Activated CD8-positive, alpha-beta T cell treated with anti-CD3 and anti-CD28 coated beads for 36 hours (primary cell): ENCODE measurements around the gene PLK2. TPM values are rescaled to one million over a fixed set of nuclear protein-coding genes. Genes with fewer than 3 reads are reported as not detected.

Source experiments
- ATAC-seq: fragments of 200-7000 bp; cut with Tn5 transposase; one replicate; pipeline ENCODE4 v1.10.0; 2021; ENCODE audit warnings: mild to moderate bottlenecking, moderate library complexity
- CTCF ChIA-PET: fragments of 350-600 bp; sonication (Branson Sonifier 250); formaldehyde crosslinking; loops from one replicate; lab custom pipeline; 2021; ENCODE audit warnings: antibody characterized with exemption; lab: Charles Lee
- POLR2A ChIA-PET: fragments of 350-600 bp; sonication (Branson Sonifier 250); formaldehyde crosslinking; loops from one replicate; lab custom pipeline; 2021; ENCODE audit warnings: antibody characterized with exemption; lab: Charles Lee
- DNase-seq: peaks from one replicate; pipeline ENCODE4 v3.0.0-alpha.2; 2020
- H3K27ac Mint-ChIP-seq: one replicate; pipeline ENCODE4 v1.8.0; 2021; ENCODE audit warnings: mild to moderate bottlenecking, mixed read lengths
- H3K27me3 Mint-ChIP-seq: one replicate; pipeline ENCODE4 v1.8.0; 2021; ENCODE audit warnings: mixed read lengths
- H3K36me3 Mint-ChIP-seq: one replicate; pipeline ENCODE4 v1.8.0; 2021; ENCODE audit warnings: low read depth, mixed read lengths
- H3K4me1 Mint-ChIP-seq: one replicate; pipeline ENCODE4 v1.8.0; 2021; ENCODE audit warnings: low read depth, mixed read lengths
- H3K4me3 Mint-ChIP-seq: one replicate; pipeline ENCODE4 v1.8.0; 2021; ENCODE audit warnings: mild to moderate bottlenecking, moderate library complexity, mixed read lengths
- H3K9me3 Mint-ChIP-seq: one replicate; pipeline ENCODE4 v1.8.0; 2021; ENCODE audit warnings: mixed read lengths
- intact Hi-C: fragments of 100-400 bp; cut with micrococcal nuclease; formaldehyde crosslinking; loops from one replicate; pipeline ENCODE4 v1.10.0; 2022
- total RNA-seq, 2 experiments: library from RNA; stranded (reverse); gene quantifications; one replicate each; pipeline ENCODE4 v1.2.3, GENCODE V29; 2021
- TF ChIP-seq, protein P1 (sequence below): fragments of 200-600 bp; IDR thresholded peaks from one replicate; pipeline ENCODE4 v1.8.0; 2022; ENCODE audit warnings: antibody characterized with exemption, mild to moderate bottlenecking

Gene PLK2
- total RNA-seq, 2 experiments from 2014 or later = 3.1 to 4.0 TPM

DNA sequence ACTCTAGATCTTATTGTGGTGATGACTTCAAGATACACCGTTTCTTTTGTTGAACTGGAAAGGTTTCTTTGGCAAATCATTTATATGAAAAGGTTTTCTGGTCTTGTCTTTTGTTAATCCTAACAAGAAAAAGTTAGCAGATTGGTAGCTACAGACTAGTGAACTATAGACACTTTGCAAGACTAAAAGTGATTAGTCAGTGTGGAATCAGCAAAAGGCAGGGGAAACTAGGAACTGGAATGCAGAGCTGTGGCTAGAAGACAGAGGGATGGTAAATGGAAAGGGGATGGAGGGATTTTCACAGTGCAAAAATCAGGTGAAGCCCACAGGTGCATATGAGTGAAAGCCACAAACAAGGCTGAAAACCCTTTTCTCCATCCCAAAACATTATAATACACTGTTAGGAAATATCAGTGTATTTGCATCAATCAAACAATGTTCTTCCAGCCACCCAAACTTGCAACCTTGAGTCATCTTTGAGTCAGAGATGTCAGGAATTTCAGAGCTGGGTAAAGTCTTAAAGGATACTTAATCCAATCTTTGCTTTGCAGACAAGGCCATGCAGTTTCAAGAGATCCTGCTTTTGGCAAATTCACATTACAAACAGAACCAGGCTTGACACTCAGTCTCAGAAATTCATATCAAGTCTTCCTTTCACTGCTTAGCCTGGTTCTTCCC, 52.7 kb downstream of the PLK2 start:
- H3K9me3 Mint-ChIP-seq = no peaks in the 10 kb centered on the region
- ATAC-seq = no peak
- ChIA-PET POLR2A (no interaction called here), CTCF (no interaction called here)
- no peak overlapping the region for H3K27ac Mint-ChIP-seq
- TF ChIP-seq, protein P1, sequence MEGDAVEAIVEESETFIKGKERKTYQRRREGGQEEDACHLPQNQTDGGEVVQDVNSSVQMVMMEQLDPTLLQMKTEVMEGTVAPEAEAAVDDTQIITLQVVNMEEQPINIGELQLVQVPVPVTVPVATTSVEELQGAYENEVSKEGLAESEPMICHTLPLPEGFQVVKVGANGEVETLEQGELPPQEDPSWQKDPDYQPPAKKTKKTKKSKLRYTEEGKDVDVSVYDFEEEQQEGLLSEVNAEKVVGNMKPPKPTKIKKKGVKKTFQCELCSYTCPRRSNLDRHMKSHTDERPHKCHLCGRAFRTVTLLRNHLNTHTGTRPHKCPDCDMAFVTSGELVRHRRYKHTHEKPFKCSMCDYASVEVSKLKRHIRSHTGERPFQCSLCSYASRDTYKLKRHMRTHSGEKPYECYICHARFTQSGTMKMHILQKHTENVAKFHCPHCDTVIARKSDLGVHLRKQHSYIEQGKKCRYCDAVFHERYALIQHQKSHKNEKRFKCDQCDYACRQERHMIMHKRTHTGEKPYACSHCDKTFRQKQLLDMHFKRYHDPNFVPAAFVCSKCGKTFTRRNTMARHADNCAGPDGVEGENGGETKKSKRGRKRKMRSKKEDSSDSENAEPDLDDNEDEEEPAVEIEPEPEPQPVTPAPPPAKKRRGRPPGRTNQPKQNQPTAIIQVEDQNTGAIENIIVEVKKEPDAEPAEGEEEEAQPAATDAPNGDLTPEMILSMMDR = no peak
- H3K27me3 Mint-ChIP-seq = peaks cover 15% of the 10 kb centered on the region
- H3K4me3 Mint-ChIP-seq = no peak overlapping the region
- DNase-seq = no peak
- no peaks in the 10 kb centered on the region for H3K36me3 Mint-ChIP-seq
- no peaks in the 10 kb centered on the region for H3K4me1 Mint-ChIP-seq
- intact Hi-C loops = no loop called here

DNA sequence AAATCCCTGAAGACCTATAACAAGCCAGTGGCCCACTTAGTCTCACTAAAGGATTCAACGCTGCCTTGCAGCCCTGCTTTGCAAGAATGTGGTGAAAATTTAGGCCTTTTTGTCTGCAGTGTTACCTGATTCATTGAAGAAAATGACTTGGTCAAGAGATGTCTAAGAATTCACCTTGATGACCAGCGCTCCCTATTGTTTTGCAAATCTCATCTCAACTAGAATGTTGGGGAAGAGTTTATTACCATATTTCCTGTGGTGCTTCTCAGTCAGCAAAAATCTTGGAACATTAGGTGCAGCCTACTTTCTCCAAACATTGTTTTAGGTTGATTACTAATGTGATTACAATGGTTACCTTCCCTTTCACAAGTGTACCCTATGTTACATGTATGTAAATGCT, 53.5 kb downstream of the PLK2 start:
- no peak for DNase-seq
- Mint-ChIP-seq H3K27ac (no peak overlapping the region), H3K27me3 (peaks cover 15% of the 10 kb centered on the region), H3K4me3 (no peak overlapping the region), H3K4me1 (no peaks in the 10 kb centered on the region), H3K9me3 (no peaks in the 10 kb centered on the region), H3K36me3 (no peaks in the 10 kb centered on the region)
- intact Hi-C loops = no loop called here
- POLR2A ChIA-PET = no interaction called here
- ATAC-seq = no peak
- TF ChIP-seq, protein P1 = no peak
- CTCF ChIA-PET = no interaction called here

DNA sequence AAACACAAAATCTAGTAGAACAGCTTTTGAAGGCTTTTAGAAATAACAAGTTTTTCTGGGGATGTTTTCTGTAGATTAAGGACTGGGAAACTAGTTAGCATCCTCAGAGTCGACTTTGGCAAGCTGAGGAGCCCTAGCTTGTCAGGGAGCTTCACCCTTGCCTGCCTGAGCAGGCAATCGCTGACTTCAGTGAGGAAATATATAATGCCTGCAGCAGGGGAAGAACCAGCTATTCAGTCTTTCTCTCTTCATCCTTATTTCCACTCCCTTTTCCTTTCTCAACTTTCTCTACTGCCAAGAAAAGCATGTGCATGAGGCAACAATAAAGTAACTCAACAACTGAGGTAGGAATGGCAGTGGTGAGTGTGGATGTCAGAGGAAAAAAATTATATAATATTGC, 54.7 kb downstream of the PLK2 start:
- no peak for DNase-seq
- no peak overlapping the region for H3K4me3 Mint-ChIP-seq
- CTCF ChIA-PET = no interaction called here
- H3K27ac Mint-ChIP-seq = no peak overlapping the region
- H3K9me3 Mint-ChIP-seq = no peaks in the 10 kb centered on the region
- intact Hi-C loops = no loop called here
- H3K4me1 Mint-ChIP-seq = no peaks in the 10 kb centered on the region
- POLR2A ChIA-PET = no interaction called here
- no peak for ATAC-seq
- TF ChIP-seq, protein P1 = no peak
- no peaks in the 10 kb centered on the region for H3K36me3 Mint-ChIP-seq
- peaks cover 14% of the 10 kb centered on the region for H3K27me3 Mint-ChIP-seq

DNA sequence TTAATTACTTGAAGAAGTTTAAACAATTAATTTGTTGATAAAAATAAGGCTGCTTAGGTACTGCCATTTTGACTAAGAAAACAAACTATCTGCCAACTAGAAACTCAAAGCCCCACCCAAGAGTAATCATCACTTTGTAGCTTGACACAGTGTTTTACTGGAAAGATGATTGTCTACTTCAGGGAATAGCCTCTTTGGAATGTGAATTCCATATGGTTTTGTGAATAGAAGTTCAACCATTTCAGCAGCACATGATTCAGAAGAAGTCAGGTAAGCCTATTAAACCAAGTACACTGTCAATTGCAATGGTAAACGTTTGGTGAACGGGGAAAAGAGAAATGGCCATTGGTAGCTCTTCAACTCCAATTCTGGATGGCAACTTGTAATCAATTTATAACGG, 55.2 kb downstream of the PLK2 start:
- Mint-ChIP-seq H3K9me3 (no peaks in the 10 kb centered on the region), H3K4me3 (no peak overlapping the region), H3K36me3 (no peaks in the 10 kb centered on the region), H3K4me1 (no peaks in the 10 kb centered on the region), H3K27ac (no peak overlapping the region), H3K27me3 (peaks cover 14% of the 10 kb centered on the region)
- intact Hi-C loops = no loop called here
- TF ChIP-seq, protein P1 = no peak
- DNase-seq = no peak
- ATAC-seq = no peak
- ChIA-PET POLR2A (no interaction called here), CTCF (no interaction called here)

Other genes starting within 250 kb of the PLK2 start
- not detected for gene GAPT, start 31.3 kb upstream of the PLK2 start, total RNA-seq
- not detected for gene RAB3C, start 123.0 kb upstream of the PLK2 start, total RNA-seq